Karpas-422 (cell line): Measurements from ENCODE around the gene PLPP1. TPM values are rescaled to one million over a fixed set of nuclear protein-coding genes. Genes with fewer than 3 reads are reported as not detected.
A peak's percentile ranks its signal among the peaks of the same experiment; 100 is the strongest.

ENCODE experiments used
- DNase-seq: peaks from one replicate; pipeline ENCODE4 v3.0.0-alpha.2; 2015
- H2AFZ ChIP-seq: fragments of 200-600 bp; sonication (generic); 2 replicates; pipeline ENCODE4 v1.6.1; 2014; ENCODE audit warnings: antibody characterized with exemption, low read length, mixed read lengths
- H3K27ac ChIP-seq: fragments of 200-600 bp; sonication (generic); 2 replicates; pipeline ENCODE4 v1.5.1; 2014; ENCODE audit warnings: mild to moderate bottlenecking, low read length, moderate library complexity
- H3K27me3 ChIP-seq: fragments of 200-600 bp; sonication (generic); 2 replicates; pipeline ENCODE4 v1.6.1; 2014; ENCODE audit warnings: low read length, mixed read lengths
- H3K36me3 ChIP-seq: fragments of 200-600 bp; sonication (generic); 2 replicates; pipeline ENCODE4 v1.6.1; 2014; ENCODE audit warnings: low read length, mixed read lengths; ENCODE audit not compliant: insufficient read depth
- H3K4me1 ChIP-seq: fragments of 200-600 bp; sonication (generic); 2 replicates; pipeline ENCODE4 v1.6.1; 2014; ENCODE audit warnings: mild to moderate bottlenecking, low read length, mixed read lengths
- H3K4me2 ChIP-seq: fragments of 200-600 bp; sonication (generic); 2 replicates; pipeline ENCODE4 v1.6.1; 2014; ENCODE audit warnings: low read length, low read depth, mild to moderate bottlenecking; ENCODE audit not compliant: poor library complexity, severe bottlenecking
- H3K4me3 ChIP-seq: fragments of 200-600 bp; sonication (generic); 2 replicates; pipeline ENCODE4 v1.5.1; 2014; ENCODE audit warnings: mild to moderate bottlenecking, antibody characterized with exemption, low read length, mixed read lengths
- H3K79me2 ChIP-seq: fragments of 200-600 bp; sonication (generic); 2 replicates; pipeline ENCODE4 v1.6.1; 2014; ENCODE audit warnings: mild to moderate bottlenecking, low read length, mixed read lengths
- H3K9ac ChIP-seq: fragments of 200-600 bp; sonication (generic); 2 replicates; pipeline ENCODE4 v1.6.0; 2014; ENCODE audit warnings: low read length
- H3K9me2 ChIP-seq: fragments of 200-600 bp; sonication (generic), shearing (Covaris generic); replicated peaks from 2 replicates; pipeline ENCODE4 v1.6.0; 2014; ENCODE audit warnings: mild to moderate bottlenecking, low read length, moderate library complexity; ENCODE audit not compliant: insufficient read depth
- H3K9me3 ChIP-seq: fragments of 300-700, 200-600 bp; sonication (generic); 2 replicates; pipeline ENCODE4 v1.6.1; 2014; ENCODE audit warnings: low read length, mixed read lengths
- H4K20me1 ChIP-seq: fragments of 200-600 bp; sonication (generic); 2 replicates; pipeline ENCODE4 v1.6.1; 2014; ENCODE audit warnings: mild to moderate bottlenecking, antibody characterized with exemption, low read length, low read depth; ENCODE audit not compliant: insufficient read depth
- total RNA-seq: library from RNA; depleted of rRNA; stranded (reverse); fragments of >200 nt; shearing (Covaris generic); gene quantifications from 2 replicates; pipeline ENCODE4 v1.2.3, GENCODE V29; 2014; ENCODE audit warnings: low replicate concordance

The PLPP1 gene
- total RNA-seq, 1 experiment from 2014 or later: 5.9 TPM

DNA sequence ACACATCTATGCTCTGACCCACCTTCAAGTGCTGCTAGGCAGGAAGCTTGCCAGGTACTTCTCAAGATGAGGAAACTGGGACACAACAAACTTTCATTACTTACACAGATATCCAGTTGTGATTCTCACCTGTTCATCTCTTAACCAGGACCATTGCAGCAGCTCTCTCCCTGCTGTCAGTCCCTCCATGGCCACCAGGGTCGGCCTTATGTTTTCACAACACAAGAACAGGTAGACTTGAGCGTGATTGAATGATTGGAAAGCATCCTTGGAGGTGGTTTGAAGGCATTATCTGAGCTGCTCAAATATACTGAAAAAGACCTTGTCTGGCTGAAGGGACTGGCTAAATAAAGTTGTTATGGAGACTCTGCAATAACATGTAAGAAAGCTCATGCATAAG lies 132.6 kb downstream of the PLPP1 start:
- no peaks in the 10 kb centered on the region for H3K9me2 ChIP-seq
- peaks cover 35% of the 10 kb centered on the region; the same call in 1 of the 2 replicates for H3K36me3 ChIP-seq
- H4K20me1 ChIP-seq: no peaks in the 10 kb centered on the region
- no peaks in the 10 kb centered on the region for H3K27me3 ChIP-seq
- no peaks in the 10 kb centered on the region for H3K9me3 ChIP-seq
- H3K4me2 ChIP-seq: no peak overlapping the region
- H3K4me1 ChIP-seq: no peaks in the 10 kb centered on the region
- no peak overlapping the region for H3K9ac ChIP-seq
- H3K4me3 ChIP-seq: no peak overlapping the region
- no peak overlapping the region for H2AFZ ChIP-seq
- no peak overlapping the region for H3K27ac ChIP-seq
- DNase-seq: peak; percentile 53
- peaks cover 18% of the 10 kb centered on the region for H3K79me2 ChIP-seq

GRCh38 chr5:55393501-55394175 lies 141.1 kb downstream of the PLPP1 start:
- no peaks in the 10 kb centered on the region for H3K27me3 ChIP-seq
- H2AFZ ChIP-seq: no peak overlapping the region
- no peaks in the 10 kb centered on the region for H3K4me1 ChIP-seq
- no peaks in the 10 kb centered on the region for H3K9me2 ChIP-seq
- no peak overlapping the region for H3K27ac ChIP-seq
- H3K9me3 ChIP-seq: no peaks in the 10 kb centered on the region
- no peak for DNase-seq
- H4K20me1 ChIP-seq: no peaks in the 10 kb centered on the region
- H3K4me2 ChIP-seq: no peak overlapping the region
- peaks cover 56% of the 10 kb centered on the region for H3K36me3 ChIP-seq
- peaks cover 27% of the 10 kb centered on the region; the same call in 1 of the 2 replicates for H3K79me2 ChIP-seq
- H3K9ac ChIP-seq: no peak overlapping the region
- H3K4me3 ChIP-seq: no peak overlapping the region

- Histone ChIP-seq H3K27me3 (no peaks in the 10 kb centered on the region), H3K36me3 (peaks cover 65% of the 10 kb centered on the region), H3K27ac (no peak overlapping the region), H3K9me2 (no peaks in the 10 kb centered on the region), H3K4me3 (no peak overlapping the region), H3K9me3 (no peaks in the 10 kb centered on the region), H3K79me2 (peaks cover 23% of the 10 kb centered on the region; the same call in 1 of the 2 replicates), H4K20me1 (no peaks in the 10 kb centered on the region), H2AFZ (no peak overlapping the region), H3K4me2 (no peak overlapping the region), H3K4me1 (no peaks in the 10 kb centered on the region), H3K9ac (no peak overlapping the region)
- DNase-seq: no peak
Observed at GRCh38 chr5:55392669-55393068, 142.1 kb downstream of the PLPP1 start.

- no peak overlapping the region for H3K27ac ChIP-seq
- H3K4me1 ChIP-seq: no peaks in the 10 kb centered on the region
- no peaks in the 10 kb centered on the region for H3K27me3 ChIP-seq
- H2AFZ ChIP-seq: no peak overlapping the region
- peaks cover 75% of the 10 kb centered on the region for H3K36me3 ChIP-seq
- no peak overlapping the region for H3K4me3 ChIP-seq
- H3K79me2 ChIP-seq: peaks cover 27% of the 10 kb centered on the region; the same call in 1 of the 2 replicates
- no peak overlapping the region for H3K4me2 ChIP-seq
- DNase-seq: no peak
- H3K9me2 ChIP-seq: no peaks in the 10 kb centered on the region
- H3K9ac ChIP-seq: no peak overlapping the region
- no peaks in the 10 kb centered on the region for H4K20me1 ChIP-seq
- no peaks in the 10 kb centered on the region for H3K9me3 ChIP-seq
Observed at GRCh38 chr5:55391707-55392106, 143.1 kb downstream of the PLPP1 start.

- Histone ChIP-seq H3K9me2 (no peaks in the 10 kb centered on the region), H3K36me3 (peaks cover 81% of the 10 kb centered on the region), H3K79me2 (peaks cover 41% of the 10 kb centered on the region), H3K27me3 (no peaks in the 10 kb centered on the region), H3K4me3 (no peak overlapping the region), H3K9me3 (no peaks in the 10 kb centered on the region), H2AFZ (no peak overlapping the region), H3K9ac (no peak overlapping the region), H3K27ac (no peak overlapping the region), H3K4me1 (no peaks in the 10 kb centered on the region), H4K20me1 (no peaks in the 10 kb centered on the region), H3K4me2 (no peak overlapping the region)
- DNase-seq: no peak
Observed at GRCh38 chr5:55387865-55388264, 146.9 kb downstream of the PLPP1 start.

DNA sequence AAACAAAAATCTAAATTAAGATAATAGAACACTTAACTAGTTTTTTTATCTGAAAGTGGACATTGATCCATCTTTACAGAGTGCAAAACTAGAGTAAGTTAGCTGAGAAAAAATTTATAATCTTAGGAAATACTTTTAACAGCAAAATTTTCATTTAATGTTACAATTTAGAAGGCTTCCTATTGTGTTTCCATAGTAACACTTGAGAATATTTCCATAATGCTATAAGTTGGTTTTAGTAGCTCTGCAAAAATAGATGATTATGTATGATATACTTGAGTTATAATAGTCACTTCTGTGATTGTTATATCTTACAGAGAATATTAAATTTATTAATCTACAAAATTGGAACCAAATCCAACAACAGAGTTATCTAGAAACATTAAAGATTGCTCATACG lies 148.4 kb downstream of the PLPP1 start:
- DNase-seq: no peak
- H2AFZ ChIP-seq: no peak overlapping the region
- H4K20me1 ChIP-seq: no peaks in the 10 kb centered on the region
- no peaks in the 10 kb centered on the region for H3K4me1 ChIP-seq
- no peak overlapping the region for H3K4me2 ChIP-seq
- no peak overlapping the region for H3K27ac ChIP-seq
- H3K27me3 ChIP-seq: no peaks in the 10 kb centered on the region
- H3K36me3 ChIP-seq: peaks cover 77% of the 10 kb centered on the region
- no peak overlapping the region for H3K4me3 ChIP-seq
- peaks cover 46% of the 10 kb centered on the region for H3K79me2 ChIP-seq
- H3K9me3 ChIP-seq: no peaks in the 10 kb centered on the region
- no peak overlapping the region for H3K9ac ChIP-seq
- no peaks in the 10 kb centered on the region for H3K9me2 ChIP-seq

GRCh38 chr5:55385846-55386245 lies 148.9 kb downstream of the PLPP1 start:
- H3K4me1 ChIP-seq: no peaks in the 10 kb centered on the region
- H3K27me3 ChIP-seq: no peaks in the 10 kb centered on the region
- H3K9ac ChIP-seq: no peak overlapping the region
- H3K9me3 ChIP-seq: no peaks in the 10 kb centered on the region
- peaks cover 49% of the 10 kb centered on the region for H3K79me2 ChIP-seq
- no peak overlapping the region for H3K4me3 ChIP-seq
- no peak overlapping the region for H2AFZ ChIP-seq
- no peak overlapping the region for H3K4me2 ChIP-seq
- H4K20me1 ChIP-seq: no peaks in the 10 kb centered on the region
- DNase-seq: no peak
- no peak overlapping the region for H3K27ac ChIP-seq
- no peaks in the 10 kb centered on the region for H3K9me2 ChIP-seq
- peaks cover 76% of the 10 kb centered on the region for H3K36me3 ChIP-seq

GRCh38 chr5:55385227-55385626 lies 149.5 kb downstream of the PLPP1 start:
- H3K36me3 ChIP-seq: peaks cover 76% of the 10 kb centered on the region
- no peaks in the 10 kb centered on the region for H4K20me1 ChIP-seq
- no peaks in the 10 kb centered on the region for H3K9me3 ChIP-seq
- H3K27me3 ChIP-seq: no peaks in the 10 kb centered on the region
- no peaks in the 10 kb centered on the region for H3K4me1 ChIP-seq
- H3K79me2 ChIP-seq: peaks cover 54% of the 10 kb centered on the region
- DNase-seq: no peak
- no peak overlapping the region for H3K27ac ChIP-seq
- H2AFZ ChIP-seq: no peak overlapping the region
- H3K4me2 ChIP-seq: no peak overlapping the region
- H3K9ac ChIP-seq: no peak overlapping the region
- no peaks in the 10 kb centered on the region for H3K9me2 ChIP-seq
- no peak overlapping the region for H3K4me3 ChIP-seq
